Ramos (cell line): ENCODE results near the gene NR2E1.

Experiments
- in situ Hi-C: fragments of 300-500 bp; cut with MboI; formaldehyde crosslinking; loops from one replicate; pipeline ENCODE4 v1.14.3; 2022; ENCODE audit warnings: low sequenced_read_pairs; ENCODE audit not compliant: unreplicated experiment

The NR2E1 gene

DNA sequence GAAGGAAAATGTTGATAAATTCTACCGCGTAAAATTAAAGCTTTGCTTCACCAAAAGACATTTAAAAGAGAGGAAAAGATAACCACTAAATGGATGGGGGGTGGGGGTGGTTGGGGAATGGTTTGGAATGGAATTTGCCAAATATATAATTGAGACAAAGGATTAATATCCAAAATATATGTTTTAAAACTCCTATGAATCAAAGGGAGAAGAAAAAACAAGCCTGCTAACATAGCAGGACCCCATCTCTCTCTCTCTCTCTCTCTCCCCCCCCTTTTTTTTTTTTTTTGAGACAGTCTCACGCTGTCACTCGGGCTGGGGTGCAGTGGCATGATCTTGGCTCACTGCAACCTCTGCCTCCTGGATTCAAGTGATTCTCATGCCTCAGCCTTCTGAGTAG lies 13.4 kb upstream of the NR2E1 start:
- in situ Hi-C loops = no loop called here

DNA sequence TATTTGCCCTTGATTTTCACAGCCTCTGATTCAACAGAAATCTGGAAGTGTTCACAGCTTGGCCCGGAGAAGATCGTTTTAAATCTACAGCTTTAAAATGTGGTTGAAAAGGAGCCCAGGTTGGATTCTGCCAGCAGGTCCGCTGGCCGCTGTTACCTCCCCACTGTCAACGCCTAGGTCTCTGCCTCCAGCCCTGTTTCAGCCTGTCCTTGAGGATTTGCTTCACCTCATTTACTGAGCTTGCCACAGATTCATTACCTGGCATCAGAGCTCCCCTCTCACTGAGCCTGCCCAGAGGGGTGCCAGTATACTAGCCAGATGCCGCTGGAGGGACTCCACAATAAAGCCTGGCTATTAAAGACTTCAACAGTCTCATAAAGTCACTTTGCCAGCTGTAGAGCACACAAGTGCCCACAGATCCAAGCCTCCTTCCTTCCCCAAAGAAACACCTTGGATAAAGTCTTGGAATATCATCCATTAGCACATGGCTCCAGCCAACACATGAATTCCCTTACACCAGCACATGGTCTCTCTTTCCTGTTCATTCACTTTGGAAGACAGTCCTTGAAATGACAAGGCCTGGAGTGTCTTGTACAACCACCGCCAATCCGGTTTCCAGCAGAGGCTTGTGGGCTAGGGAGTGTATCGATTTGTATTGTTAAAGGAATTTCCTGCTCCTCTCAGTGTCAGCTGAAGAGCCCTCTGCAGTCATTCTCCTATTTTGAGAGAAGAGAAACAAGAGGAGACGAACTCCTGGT lies 9.5 kb upstream of the NR2E1 start:
- in situ Hi-C loops = no loop called here

DNA sequence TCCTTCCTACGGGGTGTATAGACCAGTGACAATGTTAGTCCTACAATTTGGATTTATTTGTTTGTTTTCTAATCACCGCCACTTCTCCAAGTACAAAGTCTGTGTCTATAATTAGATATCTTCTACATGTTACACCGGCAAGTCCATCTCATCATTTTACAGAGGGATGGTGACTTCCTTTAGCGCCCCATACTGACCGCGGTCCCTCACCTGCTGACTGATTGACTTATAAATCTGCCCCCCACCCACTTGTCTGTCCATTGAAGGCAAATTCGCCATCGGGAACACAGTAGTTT lies 8.9 kb upstream of the NR2E1 start:
- in situ Hi-C loops = no loop called here

DNA sequence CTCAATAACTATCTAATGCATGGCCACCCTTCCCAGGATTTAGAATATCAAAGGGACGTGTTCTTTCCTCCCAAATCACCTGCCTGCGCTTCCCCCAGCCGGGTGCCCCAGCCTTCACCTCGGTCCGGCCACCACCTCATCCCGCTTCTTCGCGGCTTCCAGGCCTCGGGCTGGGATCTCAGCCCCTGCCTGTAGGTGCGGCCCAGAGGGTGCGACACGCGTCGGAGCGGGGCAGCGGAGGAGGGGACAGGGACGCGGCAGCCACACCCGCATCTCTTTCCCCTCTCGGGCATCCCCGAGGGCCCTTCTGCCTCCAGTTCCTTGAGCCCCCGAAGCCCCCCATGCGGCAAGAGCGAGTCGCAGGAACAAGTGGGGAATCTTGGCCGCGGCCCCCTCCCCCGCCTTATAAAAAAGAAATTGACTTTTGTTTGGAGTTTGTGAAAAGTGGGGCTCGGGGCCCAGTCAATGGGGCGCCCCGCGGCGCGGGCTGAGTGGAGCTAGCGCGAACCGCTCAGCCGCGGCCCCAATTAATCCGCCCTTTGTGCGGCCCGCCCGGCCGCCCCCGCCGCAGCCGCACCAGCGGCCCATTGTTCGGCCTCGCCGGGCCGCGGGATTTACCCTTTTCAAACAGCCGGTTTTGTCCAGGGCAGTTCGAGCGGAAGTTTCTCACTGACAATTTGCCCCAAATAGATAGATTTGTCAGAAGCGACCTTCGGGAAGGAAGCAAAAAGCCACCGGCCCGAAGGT lies 8.4 kb upstream of the NR2E1 start:
- in situ Hi-C loops = no loop called here

DNA sequence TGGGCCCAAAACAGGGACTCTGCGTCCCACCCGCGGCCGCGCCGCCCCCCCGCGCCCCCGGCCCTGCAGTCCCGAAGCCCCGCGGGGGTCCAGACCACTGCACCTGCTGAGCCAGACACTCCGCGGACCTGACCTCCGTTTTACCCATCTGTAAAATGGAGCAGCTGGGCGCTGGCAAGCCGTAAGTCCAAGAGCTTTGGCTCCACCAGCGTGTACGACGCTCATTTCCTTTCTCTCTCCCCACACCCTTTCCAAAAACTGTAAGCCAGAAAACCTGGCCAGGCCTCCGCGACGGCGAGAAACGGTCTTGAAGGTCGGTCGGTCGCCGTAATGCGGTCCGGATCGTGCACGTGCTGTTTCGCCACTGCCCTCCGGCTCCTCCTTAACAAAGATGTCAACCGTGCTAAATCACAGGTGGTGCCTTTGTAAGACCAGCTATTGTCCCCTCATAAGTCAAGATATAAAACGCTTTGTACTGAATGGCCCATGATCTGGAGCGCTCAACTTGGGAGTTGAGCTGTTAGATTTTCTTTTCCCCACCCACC lies 7.8 kb upstream of the NR2E1 start:
- in situ Hi-C loops = no loop called here

DNA sequence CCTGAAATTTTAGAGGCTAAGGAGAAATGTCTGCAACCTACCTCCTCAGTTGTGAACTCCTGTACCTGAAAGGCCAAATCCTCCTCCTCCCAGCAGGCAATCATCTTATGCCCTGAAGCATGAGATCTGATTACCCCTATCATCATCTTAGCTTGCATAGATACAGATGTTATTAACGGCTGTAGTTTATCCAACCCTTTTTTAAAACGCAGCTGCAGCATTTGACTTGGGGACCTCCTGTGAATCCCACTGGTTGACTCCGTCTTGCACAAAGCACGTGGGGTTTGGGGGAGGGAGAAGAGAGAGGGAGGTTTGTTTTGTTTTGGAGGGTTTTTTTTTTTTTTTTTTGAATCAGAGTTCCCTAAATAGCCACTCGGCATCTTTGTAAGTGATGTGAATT lies 5.8 kb upstream of the NR2E1 start:
- in situ Hi-C loops = no loop called here

DNA sequence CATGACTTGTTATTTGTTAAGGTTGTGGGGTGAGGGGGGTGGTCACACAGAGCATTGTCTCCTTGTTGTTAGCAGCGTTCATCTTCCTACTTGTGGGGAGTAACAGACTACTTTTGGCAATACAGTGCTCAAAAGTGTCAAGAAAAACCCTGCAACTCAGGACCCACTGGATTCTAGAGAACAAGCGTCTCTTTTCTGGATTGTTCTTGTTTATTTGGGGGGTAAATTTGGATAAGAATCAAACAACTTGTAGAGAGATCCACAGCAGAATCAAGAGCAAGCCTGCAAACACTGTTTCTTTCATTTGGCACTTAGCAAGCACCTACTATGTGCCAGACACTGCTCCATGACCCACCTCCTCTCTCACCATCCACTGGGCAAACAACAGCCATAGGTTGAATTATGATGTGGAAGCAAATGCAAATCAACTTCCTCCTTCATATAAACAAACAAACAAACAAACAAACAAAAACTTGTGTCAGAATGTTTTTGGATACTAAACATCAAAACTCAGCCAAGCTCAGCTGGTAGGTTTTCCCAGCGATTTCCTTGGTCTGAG lies 4.0 kb upstream of the NR2E1 start:
- in situ Hi-C loops = no loop called here

DNA sequence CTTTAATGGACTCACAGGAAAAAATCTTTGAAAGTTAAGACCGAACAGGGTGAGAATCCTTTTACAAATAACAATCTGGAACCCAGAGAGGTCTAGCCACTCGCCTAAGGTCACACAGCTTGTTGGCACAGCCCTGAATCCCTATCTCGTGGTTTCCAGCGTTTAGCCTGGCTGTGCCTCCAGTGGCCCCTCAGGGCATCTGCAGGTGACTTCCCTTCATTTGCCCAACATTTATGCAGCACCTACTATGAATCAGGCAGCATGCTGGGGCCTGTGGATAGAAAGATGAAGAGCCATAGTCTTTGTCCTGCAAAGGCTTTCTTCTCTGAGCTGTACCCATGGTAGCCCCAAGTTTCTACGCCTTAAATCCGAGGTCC lies 2.6 kb upstream of the NR2E1 start:
- in situ Hi-C loops = no loop called here

DNA sequence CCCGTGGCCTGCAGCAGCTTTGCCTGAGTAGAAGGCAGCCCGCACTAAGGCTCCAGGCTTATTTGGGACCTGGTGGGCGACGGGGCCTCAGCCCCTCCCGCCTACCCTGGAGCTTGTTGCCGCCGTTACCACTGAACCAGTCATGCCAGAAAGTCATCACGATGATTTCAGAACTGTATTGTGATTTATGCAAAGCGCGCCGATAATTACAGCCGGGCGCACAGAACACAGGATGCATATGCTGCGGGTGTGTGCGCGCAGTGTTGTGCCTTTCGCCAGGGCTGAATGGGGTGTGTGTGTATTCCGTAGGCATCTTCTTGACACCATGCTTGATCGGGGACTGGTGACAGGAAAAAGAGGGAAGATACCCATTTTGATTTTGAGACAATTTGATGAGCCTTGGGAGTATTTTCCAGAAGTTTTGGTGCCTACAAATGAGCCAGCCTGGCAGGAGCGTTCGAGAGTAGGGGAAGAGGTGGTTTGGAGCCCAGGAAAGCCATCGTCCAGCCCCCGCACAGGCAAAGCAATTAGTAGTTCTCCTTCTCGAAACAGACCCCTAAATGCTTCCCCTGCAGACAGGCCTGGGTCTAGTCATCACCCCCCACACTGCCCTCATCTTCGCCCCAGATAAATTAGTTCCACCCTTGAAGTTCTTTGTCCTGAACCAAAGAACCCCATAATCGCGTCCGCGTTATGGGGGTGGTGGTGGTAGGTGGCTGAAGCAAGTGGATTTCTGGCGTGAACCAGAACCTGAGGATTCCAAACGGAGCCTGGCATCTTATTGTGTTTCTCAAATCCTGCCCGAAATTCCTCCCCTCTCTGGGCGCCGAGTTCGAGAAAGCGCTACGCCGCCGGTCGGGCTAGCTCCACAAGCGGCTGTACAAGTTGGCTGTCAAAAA lies 1.9 kb upstream of the NR2E1 start:
- in situ Hi-C loops = no loop called here

DNA sequence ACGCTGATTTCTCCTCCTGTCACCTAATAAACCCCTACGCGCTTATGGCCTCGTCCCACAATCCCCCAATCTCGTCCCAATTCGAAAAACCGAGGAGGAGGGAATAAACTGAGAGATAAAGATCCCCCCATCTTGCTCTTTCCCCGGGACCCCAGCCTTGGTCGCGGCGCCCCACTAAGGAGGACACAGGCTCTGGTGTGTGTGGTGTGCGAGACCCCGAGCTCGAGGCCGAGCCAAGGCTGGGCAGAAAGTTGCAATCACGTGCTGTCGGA lies 1.3 kb upstream of the NR2E1 start:
- in situ Hi-C loops = no loop called here

DNA sequence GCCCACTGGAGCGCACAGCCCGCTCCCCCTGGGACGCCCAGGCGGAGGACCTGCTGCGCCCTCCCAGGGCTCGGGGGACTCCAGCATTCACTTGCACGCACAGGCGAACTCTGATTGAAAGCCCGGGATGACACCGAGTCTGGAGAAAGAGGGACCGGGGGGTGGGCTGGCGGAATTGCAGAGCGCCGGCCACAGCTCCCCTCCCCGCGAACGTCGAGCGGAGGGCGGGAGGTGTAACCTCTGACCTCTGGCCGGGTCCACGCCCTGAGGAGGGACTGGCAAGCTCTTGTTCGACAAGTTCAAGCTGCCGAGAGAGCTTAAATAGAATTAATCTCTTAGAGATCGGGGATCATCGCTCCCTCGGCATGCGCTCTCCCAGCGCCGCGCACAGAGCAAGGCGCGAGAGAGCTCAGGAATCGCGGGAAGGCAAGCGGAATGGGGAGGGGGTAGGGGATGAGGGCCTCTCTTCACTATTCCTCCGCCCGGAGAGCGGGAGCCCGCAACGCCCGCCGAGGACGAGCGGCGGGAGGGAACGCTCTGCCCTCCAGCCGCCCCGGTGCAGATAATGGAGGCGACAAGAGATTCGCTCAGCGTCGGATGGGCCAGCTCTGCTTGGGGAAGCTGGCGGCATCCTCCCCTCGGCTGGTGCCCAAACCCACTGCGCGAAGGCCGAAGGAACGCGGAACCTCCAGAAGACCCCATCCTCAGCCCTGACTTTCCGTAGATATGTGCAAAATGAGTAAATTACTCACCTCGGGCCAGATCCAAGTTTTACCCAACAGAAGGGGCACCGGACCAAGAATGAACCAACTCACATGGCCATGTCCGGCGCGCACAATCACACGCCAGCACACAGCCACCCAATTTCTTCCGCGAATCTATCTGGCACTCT lies 761 bp upstream of the NR2E1 start:
- in situ Hi-C loops = no loop called here

DNA sequence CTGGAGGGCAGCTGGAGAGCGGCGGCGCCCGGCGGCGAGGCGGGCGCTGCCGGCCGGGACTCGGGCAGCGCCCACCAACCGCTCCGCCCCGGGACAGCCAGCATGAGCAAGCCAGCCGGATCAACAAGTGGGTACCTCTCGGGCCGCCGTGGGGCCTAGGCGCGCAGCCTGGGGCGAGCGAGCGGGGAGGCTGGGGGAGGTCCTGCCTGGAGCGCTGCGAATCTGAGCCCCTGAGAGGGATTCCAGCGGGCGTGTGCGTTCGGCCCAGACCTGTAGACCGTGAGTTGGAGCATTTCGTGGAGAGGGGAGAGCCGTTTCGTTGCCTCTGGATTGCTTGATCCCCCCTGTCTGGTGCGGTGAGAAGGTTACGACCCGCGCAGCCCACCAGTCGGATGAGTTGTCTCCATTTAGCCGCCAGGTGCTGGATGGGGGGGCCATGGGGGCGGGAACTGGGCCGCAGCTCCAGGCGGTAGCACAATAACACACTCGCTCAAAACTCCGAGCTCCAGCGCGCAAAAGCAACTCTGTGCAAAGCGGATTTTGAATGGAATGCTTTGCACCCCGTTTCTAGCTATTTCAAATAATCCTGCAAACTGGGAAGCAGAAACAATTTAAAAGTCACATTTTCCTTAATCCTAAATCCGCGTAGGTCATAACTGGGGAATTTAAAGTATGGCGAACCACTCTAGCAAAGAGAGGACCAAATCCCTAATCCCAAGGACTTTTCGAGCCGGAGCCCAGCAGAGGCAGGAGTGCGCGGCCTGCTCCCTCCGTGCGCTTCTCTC lies 1.0 kb downstream of the NR2E1 start:
- in situ Hi-C loops = no loop called here

DNA sequence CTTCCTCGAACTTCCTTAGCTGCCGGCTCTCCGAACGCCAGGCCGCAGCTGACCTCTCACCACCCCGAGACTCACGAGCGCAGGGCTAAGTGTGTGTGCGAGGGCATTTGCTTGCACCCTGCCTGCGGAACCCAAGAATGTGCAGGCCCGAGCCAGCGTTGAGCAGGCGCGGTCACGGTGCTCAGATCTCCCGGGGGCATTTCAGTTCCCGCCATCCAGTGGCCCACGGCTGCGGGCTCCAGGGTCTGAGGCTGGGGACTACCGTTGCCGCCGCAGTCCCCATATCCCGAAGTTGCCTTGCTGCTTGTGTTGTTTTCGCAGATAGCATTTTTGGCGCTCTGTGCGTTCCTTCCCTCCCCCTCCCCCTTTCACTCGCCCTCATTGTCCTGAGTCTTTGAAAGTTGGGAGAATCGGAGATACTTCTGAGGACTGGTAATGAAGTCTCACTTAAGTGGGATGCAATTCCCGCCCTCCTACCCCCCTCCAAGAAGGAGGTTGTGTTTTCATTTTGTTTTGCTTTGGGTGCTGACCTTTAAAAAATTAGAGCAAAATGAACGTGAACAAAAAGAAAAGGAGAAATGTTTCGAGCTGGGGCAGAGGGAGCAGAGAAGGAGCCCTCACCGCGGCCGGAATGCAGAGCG lies 1.7 kb downstream of the NR2E1 start:
- in situ Hi-C loops = no loop called here

DNA sequence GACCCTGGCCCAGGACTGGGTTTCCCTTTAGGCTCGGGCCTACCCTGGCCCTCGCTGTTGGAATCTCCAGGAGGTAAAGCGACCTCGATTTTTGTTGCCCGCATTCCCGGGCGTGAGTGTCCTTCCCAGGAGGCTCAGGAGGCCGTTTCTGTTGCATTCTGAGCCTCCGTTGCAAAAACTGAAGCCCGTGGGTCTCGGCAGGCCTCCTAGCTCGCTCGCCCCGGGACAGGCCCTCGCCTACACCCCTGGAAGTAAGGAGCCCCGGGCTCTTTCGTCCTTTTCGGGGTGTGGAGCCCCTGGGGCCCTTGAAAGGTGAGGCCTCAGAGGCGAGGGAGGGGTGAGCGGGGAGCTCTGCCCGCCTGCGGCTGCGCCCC lies 2.3 kb downstream of the NR2E1 start:
- in situ Hi-C loops = no loop called here

DNA sequence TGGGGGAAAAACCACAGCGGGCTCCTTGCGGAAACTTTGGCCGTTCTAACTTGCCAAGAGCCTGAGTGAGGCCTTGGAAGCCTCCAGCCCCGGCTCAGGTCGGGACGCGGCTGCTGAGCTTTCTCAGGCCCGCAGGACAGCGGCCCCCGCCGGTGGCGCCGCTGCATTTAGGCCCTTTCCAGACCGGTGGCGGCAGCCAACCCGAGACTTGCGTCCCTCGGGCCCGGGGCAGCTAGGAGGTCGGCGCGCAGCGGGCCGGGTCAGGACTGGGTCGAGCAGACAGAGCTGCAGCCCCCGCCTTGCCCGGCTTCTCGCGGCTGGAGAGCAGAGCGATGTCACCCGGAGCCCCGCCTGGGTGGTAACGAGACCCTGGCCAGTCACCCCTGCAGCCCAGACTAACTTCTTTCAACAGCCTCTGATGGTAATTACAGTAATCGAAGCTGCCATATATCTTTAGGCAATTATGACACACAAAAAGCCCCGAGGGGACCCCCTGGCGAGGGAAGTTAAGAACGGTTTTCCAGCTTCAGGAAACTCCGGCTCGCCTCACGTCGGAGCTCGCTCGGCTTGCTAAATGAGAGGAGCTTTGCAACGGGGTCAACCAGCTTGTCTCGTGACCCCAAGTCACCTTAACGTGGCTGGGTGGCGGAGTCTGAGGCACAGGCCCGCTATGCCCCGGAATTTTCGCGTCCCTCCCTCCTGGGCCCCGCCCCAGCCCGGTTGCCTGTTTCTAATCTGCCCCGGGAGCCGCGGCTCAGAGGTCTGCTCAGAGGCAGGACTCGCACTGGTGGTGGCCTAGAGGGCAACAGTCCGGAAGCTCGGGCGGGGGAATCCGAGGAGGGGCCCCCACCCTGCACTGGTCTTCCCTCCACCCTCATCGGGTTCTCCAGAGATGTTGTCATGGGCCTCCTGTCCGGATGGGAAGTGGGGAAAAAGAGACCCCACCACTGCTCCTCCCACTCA lies 3.0 kb downstream of the NR2E1 start:
- in situ Hi-C loops = no loop called here

DNA sequence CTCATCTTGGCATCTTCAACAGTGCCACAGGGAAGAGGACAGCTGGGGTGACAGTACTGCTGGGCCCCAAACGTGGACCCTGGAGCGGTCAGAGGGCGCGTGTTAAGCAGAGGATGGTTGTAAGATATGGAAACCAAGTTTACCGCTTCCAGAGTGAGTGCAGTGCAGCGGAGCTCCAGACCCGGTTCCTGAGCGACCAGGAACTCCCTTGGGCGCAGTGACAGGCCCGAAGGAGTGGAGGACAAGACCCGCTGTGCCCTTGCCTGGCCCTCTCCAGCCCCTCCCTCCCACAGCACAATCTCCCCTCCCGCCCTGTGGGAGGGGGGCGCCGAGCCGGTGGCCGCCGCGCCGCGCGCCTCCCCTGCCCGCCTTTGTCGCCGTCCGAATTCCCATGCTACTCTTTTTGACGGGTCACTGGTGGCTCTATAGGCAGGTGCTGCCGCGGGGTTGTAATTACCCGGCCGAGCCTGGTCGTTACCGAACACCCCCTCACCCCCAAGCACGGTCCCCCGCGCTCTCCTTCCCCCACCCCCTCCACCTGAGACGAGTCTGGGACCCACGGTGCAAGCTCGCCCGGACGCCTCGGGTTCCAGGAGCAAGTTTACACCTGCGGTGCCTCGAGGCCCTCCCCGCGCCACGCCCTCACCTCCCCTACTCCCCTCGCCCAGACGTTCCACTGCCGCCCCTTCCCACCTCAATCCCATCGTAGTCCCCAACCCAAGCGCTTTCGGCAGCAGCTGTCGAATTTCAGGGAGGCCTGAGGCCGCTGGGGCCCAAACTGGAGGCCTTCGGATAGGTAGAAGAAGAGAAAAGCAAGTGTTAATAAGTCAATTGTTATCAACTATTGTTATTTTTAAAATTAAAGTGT lies 3.9 kb downstream of the NR2E1 start:
- in situ Hi-C loops = no loop called here
